ENCODE data around the gene MFN2.

The MFN2 gene

DNA sequence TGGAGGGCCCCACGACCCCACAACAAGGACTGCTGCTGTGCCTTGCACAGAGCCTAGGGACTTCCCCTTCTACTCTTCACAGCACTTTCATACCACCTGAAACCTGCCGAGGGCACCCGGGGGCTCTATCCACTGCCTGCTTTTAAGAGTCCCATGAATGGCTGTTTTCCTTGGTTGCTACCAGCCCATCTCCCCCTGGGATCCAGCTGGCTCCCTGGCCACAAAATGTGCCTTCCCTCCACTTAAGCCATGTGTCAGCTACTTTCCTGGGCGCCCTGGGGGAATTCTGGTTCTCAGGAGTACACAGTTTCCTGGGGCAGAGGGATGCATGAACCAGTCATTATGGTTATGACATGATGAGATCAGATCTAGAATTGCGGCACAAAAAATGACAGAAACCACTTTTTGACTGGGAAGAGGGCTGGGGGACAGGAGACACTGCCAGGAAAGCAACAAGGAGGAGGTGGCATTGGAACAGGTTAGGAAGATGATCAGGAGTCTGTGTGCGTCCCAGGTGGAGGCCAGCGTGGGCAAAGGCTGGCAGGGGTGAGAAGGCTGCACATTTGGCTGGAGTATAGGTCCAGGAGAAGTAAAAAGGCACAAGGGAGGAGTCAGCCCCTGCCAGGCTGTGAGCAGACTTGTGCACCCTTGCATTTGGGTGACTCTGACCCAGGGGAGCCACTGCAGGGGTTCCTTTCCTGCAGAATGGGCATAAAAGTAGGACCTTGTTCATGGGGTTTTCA lies 79.6 kb downstream of the MFN2 start:
- Histone ChIP-seq H3K36me3 (ENCODE audit: control insufficient read depth in 4 of 4, insufficient read depth in 4 of 4, low read length in 3 of 4) (no peaks in the 10 kb centered on the region), H3K27ac (ENCODE audit: insufficient read depth in 1 of 2, low read depth in 1 of 2, low read length in 2 of 2, poor library complexity in 1 of 2, severe bottlenecking in 2 of 2) (no peak overlapping the region), H3K9me3 (ENCODE audit: control extremely low read depth in 1 of 5, control insufficient read depth in 4 of 5, insufficient read depth in 2 of 5, low read depth in 1 of 5, low read length in 4 of 5) (peaks cover 0 to 5% (median 0%) of the 10 kb centered on the region in 5 experiments), H3K27me3 (replicated peaks in 2 of 5; ENCODE audit: control insufficient read depth in 4 of 5, insufficient read depth in 5 of 5, low read length in 4 of 5) (peaks cover 0 to 21% (median 10%) of the 10 kb centered on the region in 5 experiments), H3K4me3 (ENCODE audit: control insufficient read depth in 1 of 7, extremely low read depth in 1 of 7, insufficient read depth in 4 of 7, low read depth in 2 of 7, low read length in 6 of 7) (no peak overlapping the region), H3K4me1 (ENCODE audit: control extremely low read depth in 1 of 4, control insufficient read depth in 4 of 4, insufficient read depth in 4 of 4, low read length in 3 of 4) (peaks cover 0 to 32% (median 22%) of the 10 kb centered on the region in 4 experiments)
- CTCF ChIA-PET = interaction anchor here (0.5 kb wide), 1 partner anchor 1699 kb away, joined by 3 read pairs; no protein-coding TSS in a partner anchor
- POLR2A ChIA-PET = no interaction called here
- DNase-seq = no peak
- WGBS (ENCODE audit: insufficient coverage) = 55% methylated on average over 6 of the region's 7 CpGs

DNA sequence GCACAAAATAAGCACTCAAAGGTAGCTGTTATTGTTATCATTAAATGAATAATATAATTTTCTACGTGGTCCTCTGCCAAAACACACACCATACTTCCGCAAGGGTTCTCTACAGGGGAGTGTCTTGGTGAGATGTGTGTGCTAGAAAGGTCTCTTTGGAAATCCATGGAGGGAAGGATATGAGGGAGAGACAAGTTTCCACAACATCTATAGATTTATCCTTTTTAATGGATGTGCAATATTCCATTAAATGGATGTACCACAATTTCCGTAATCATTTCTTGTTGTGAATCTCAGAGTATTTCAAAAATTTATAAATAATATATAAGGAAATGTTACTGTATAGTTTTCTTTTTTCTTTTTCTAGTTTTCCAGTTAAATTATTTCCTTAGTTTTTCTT lies 80.3 kb downstream of the MFN2 start:
- no peaks in the 10 kb centered on the region for H3K36me3 ChIP-seq (ENCODE audit: control insufficient read depth in 4 of 4, insufficient read depth in 4 of 4, low read length in 3 of 4)
- no peak for DNase-seq
- CTCF ChIA-PET = no interaction called here
- H3K27me3 ChIP-seq (replicated peaks in 2 of 5; ENCODE audit: control insufficient read depth in 4 of 5, insufficient read depth in 5 of 5, low read length in 4 of 5) = peaks cover 0 to 21% (median 10%) of the 10 kb centered on the region in 5 experiments
- no CpG with 5 or more reads among the region's 3 CpGs for WGBS (ENCODE audit: insufficient coverage)
- peaks cover 0 to 5% (median 0%) of the 10 kb centered on the region in 5 experiments for H3K9me3 ChIP-seq (ENCODE audit: control extremely low read depth in 1 of 5, control insufficient read depth in 4 of 5, insufficient read depth in 2 of 5, low read depth in 1 of 5, low read length in 4 of 5)
- POLR2A ChIA-PET = no interaction called here
- peaks cover 1 to 32% (median 24%) of the 10 kb centered on the region in 4 experiments for H3K4me1 ChIP-seq (ENCODE audit: control extremely low read depth in 1 of 4, control insufficient read depth in 4 of 4, insufficient read depth in 4 of 4, low read length in 3 of 4)
- no peak overlapping the region for H3K4me3 ChIP-seq (ENCODE audit: control insufficient read depth in 1 of 7, extremely low read depth in 1 of 7, insufficient read depth in 4 of 7, low read depth in 2 of 7, low read length in 6 of 7)
- H3K27ac ChIP-seq (ENCODE audit: insufficient read depth in 1 of 2, low read depth in 1 of 2, low read length in 2 of 2, poor library complexity in 1 of 2, severe bottlenecking in 2 of 2) = no peak overlapping the region

Data from common myeloid progenitor, CD34-positive (primary cell).